ENCODE data around the gene ASB8. TPM values are rescaled to one million over a fixed set of nuclear protein-coding genes. Genes with fewer than 3 reads are reported as not detected.

Gene ASB8
- total and polyA plus RNA-seq, 2 of the 4 experiments (the other 2 are of a cell fraction) = 22.9 to 26.7 TPM

GRCh38 chr12:48192861-48193260 lies 35.5 kb upstream of the ASB8 start:
- Histone ChIP-seq H3K4ac (ENCODE audit: low read depth, low read length) (no peak overlapping the region), H4K91ac (ENCODE audit: insufficient read depth, low read depth, low read length) (no peak overlapping the region), H3K9me1 (ENCODE audit: insufficient read depth, low read length) (peaks cover 3% of the 10 kb centered on the region; the same call in 1 of the 2 replicates), H3K79me1 (ENCODE audit: low read depth in 1 of 2, low read length in 2 of 2) (no peaks in the 10 kb centered on the region), H4K8ac (ENCODE audit: low read depth in 2 of 2, low read length in 2 of 2) (no peak overlapping the region), H2AK9ac (replicated peaks; ENCODE audit: low read depth, low read length, poor library complexity) (no peak overlapping the region), H2BK120ac (ENCODE audit: low read depth, low read length) (no peak overlapping the region), H2BK20ac (ENCODE audit: low read depth, low read length) (no peak overlapping the region), H3K14ac (replicated peaks; ENCODE audit: low read depth, low read length) (no peak overlapping the region), H2AFZ (replicated peaks; ENCODE audit: low read length, poor library complexity) (no peak overlapping the region), H3K9me3 (ENCODE audit: control insufficient read depth, insufficient read depth, low read length) (no peaks in the 10 kb centered on the region), H3K23ac (ENCODE audit: low read depth, low read length) (no peak overlapping the region), H3K36me3 (ENCODE audit: control insufficient read depth, insufficient read depth, low read length) (no peaks in the 10 kb centered on the region), H3K4me1 (ENCODE audit: control insufficient read depth, insufficient read depth, low read length) (no peaks in the 10 kb centered on the region), H3K4me2 (ENCODE audit: low read depth, low read length) (no peak overlapping the region), H3K27me3 (ENCODE audit: control insufficient read depth, insufficient read depth, low read length) (peaks cover 22% of the 10 kb centered on the region), H2AK5ac (ENCODE audit: low read depth, low read length) (no peak overlapping the region), H4K5ac (ENCODE audit: low read depth, low read length) (no peak overlapping the region), H2BK15ac (ENCODE audit: low read depth, low read length) (no peak overlapping the region), H3K4me3 (ENCODE audit: insufficient read depth, low read depth, low read length) (no peak overlapping the region), H3K56ac (ENCODE audit: extremely low read depth, insufficient read depth, low read length) (no peak overlapping the region), H3K27ac (ENCODE audit: insufficient read depth, low read length) (no peak overlapping the region), H3K9ac (ENCODE audit: low read depth, low read length) (no peak overlapping the region), H2BK5ac (ENCODE audit: low read depth, low read length, poor library complexity, severe bottlenecking) (no peak overlapping the region), H3K18ac (ENCODE audit: low read depth, low read length) (no peak overlapping the region), H4K20me1 (ENCODE audit: insufficient read depth, low read length) (no peaks in the 10 kb centered on the region)
- dilution Hi-C loops (cut with HindIII; ENCODE audit: low sequenced_read_pairs, unreplicated experiment) = no loop called here
- in situ Hi-C loops (cut with MboI; ENCODE audit: low sequenced_read_pairs) = no loop called here
- ChIA-PET POLR2A (ENCODE audit: unreplicated experiment) (no interaction called here), CTCF (no interaction called here)
- intact Hi-C loops (cut with micrococcal nuclease) = no loop called here
- TF ChIP-seq NFE2L2 (IDR thresholded peaks at IDR 0.05; ENCODE audit: low read depth, low read length) = no peak
- no peak for TF ChIP-seq CHD1 (IDR thresholded peaks at IDR 0.05; ENCODE audit: low read depth, low read length)
- TF ChIP-seq BHLHE40 (IDR thresholded peaks at IDR 0.05; ENCODE audit: low read depth, low read length) = no peak
- TF ChIP-seq CTCF (conservative IDR thresholded peaks at IDR 0.05; ENCODE audit: low read depth, low read length) = no peak
- WGBS, 2 experiments (ENCODE audit: extremely low coverage in 2 of 2, insufficient read length in 1 of 2) = no CpG with 5 or more reads among the region's 1 CpG
- DNase-seq (no peak), ATAC-seq (ENCODE audit: low read depth) (no peak)
- BruUV-seq (replicated peaks) = no TSS peak

Measured in IMR-90 (cell line).